GM20000 (cell line): ENCODE results near the gene TPT1.
"Not testable (repeated sequence)": the region's sequence is repeated elsewhere in the genome, so short reads cannot be mapped to it uniquely, and the experiment has no call there.

ENCODE experiments used
- DNase-seq: peaks from one replicate; pipeline ENCODE4 v3.0.0; 2012; ENCODE audit warnings: low spot score
- TF ChIP-seq, protein P1 (sequence below): IDR thresholded peaks from 2 replicates; pipeline ENCODE4 v1.5.1; 2012; ENCODE audit warnings: mild to moderate bottlenecking, control low read depth; ENCODE audit errors: extremely low read depth, missing control alignments

TPT1 gene

DNA sequence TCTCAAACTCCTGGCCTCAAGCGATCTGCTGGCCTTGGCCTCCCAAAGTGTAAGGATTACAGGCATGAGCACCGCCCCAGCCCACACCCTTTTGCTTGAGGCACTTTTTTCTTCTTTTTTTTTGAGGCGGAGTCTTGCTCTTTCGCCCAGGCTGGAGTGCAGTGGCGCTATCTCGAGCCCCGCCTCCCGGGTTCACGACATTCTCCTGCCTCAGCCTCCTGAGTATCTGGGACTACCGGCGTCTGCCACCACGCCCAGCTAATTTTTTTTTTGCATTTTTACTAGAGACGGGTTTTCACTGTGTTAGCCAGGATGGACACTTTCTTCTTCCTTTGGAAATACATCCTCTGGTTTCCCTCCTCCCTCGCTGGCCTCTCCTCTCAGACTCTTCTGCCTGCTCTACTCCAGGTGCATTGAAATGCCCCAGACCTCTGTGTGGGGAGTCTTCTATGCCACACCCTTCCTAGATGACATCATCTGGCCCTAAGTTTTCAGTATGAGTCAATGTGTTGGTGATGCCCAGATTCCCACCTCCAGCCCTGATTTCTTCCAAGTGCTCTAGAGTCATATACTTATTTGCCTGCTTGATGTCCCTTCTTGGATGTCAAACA lies 20.7 kb upstream of the TPT1 start:
- no peak for DNase-seq
- TF ChIP-seq, protein P1, sequence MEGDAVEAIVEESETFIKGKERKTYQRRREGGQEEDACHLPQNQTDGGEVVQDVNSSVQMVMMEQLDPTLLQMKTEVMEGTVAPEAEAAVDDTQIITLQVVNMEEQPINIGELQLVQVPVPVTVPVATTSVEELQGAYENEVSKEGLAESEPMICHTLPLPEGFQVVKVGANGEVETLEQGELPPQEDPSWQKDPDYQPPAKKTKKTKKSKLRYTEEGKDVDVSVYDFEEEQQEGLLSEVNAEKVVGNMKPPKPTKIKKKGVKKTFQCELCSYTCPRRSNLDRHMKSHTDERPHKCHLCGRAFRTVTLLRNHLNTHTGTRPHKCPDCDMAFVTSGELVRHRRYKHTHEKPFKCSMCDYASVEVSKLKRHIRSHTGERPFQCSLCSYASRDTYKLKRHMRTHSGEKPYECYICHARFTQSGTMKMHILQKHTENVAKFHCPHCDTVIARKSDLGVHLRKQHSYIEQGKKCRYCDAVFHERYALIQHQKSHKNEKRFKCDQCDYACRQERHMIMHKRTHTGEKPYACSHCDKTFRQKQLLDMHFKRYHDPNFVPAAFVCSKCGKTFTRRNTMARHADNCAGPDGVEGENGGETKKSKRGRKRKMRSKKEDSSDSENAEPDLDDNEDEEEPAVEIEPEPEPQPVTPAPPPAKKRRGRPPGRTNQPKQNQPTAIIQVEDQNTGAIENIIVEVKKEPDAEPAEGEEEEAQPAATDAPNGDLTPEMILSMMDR = no peak

DNA sequence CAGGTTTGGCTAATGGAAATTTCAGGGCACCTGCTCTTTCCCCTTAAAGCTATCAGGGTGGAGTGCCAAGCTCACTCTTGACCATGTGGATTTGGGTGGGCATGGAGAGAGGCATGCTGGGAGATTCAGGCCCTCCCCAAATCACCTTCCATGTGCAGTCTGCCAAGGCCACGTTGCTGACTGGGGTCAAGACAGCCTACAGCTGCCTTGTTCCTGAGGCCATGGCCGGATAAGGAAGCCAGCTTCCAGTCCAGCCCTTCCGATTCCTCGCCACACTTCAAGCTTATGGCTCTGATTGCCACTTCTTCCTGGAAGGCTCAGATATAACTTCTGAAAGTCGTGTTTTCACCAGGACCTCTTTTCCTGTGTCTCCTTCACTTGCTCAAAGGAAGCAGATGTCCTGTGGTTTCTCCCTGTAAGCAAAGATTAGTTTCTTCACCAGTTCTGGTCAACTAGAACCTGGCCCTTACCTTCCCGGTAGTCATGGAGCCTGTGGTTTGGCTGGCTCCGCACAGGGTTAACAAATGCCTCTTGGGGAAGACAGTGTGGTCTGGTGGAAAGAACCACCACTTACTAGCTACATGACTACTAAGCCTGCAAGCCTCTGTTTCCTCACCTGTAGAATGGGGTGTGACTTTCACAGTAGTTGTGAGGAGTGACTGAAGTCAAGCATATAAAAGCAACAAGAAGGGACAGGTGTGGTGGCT lies 16.1 kb upstream of the TPT1 start:
- no peak for DNase-seq
- TF ChIP-seq, protein P1 = no peak

DNA sequence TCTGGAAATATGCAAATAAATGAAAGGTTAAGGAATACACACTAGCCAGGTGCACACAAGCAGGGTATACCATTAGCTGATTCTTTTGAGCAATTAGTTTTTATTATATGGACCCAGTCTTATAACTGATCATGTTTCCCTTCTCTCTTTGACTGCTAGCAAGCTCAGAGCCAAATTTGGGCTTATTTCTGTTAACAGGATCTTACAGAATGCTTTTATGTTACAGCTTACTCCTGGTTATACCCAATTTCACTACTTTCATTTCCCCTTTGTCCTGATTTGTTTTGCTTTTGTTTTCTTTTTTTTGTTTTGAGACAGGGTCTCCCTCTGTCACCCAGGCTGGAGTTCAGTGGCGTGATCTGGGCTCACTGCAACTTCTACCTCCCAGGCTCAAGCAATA lies 12.9 kb upstream of the TPT1 start:
- no peak for DNase-seq
- TF ChIP-seq, protein P1 = no peak

DNA sequence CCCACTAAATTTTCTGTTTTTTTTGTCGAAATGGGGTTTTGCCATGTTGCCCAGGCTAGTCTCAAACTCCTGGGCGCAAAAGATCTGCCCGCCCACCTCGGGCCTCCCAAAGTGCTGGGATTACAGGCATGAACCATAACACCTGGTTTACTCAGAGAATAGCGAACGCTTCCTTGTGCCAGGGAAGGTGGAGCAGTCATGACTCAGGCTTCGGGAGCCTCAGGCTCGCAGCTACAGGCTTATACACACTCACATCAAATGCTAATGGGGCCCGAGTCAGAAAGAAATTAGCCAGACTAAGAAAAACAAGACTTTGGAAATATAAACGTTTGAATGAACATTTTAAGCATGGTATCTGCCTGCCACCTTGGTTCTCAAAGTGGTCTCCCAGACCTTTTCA lies 11.0 kb upstream of the TPT1 start:
- DNase-seq = no peak
- TF ChIP-seq, protein P1 = no peak

DNA sequence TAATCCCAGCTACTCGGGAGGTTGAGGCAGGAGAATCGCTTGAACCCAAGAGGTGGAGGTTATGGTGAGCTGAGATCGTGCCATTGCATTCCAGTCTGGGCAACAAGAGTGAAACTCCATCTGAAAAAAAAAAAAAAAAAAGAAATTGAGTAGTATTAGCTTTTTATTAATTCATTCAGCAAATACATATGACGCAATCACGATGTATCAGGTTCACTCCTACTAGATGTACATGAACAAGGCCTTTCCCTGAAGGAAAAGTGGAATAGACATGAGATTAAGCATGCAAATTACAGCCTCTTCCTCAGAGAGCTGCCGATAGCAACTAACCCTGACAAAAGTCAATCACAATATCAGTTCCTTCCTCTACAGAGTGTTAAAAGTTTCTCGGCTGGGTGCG lies 9.2 kb upstream of the TPT1 start:
- TF ChIP-seq, protein P1 = no peak
- DNase-seq = no peak

DNA sequence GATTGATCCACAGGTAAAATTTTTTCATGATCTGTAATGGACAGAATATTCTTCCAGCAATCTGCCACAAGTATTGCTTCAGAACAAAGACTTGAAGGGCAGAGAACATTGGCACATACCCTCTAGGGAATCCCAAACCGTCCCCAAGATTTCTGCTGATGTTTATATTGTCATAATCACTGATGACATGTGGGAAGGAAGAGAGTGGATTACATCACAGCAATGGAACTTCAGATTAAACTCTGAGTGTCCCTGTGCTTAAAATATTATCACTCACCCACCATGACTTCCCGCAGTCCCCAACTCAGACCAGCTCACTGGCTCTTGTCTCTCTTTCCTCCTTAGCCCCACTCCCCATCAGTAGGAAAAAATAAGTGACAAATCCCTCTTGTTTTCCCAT lies 8.5 kb upstream of the TPT1 start:
- no peak for DNase-seq
- TF ChIP-seq, protein P1 = no peak

DNA sequence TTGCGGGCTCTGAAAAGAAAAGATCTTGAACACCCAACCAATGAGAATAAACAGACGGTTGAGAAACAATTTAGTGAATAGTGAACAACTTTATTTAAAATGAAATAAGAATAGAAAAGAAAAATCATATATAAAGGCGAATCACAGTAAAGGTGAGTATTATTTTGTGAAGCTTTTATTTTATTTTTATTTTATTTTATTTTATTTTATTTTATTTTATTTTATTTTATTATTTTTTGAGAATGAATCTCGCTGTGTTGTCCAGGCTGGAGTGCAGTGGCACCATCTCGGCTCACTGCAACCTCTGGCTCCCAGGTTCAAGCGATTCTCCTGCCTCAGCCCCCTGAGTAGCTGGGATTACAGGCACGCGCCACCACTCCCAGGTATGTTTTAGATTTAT lies 3.1 kb upstream of the TPT1 start:
- not testable (repeated sequence) for DNase-seq

DNA sequence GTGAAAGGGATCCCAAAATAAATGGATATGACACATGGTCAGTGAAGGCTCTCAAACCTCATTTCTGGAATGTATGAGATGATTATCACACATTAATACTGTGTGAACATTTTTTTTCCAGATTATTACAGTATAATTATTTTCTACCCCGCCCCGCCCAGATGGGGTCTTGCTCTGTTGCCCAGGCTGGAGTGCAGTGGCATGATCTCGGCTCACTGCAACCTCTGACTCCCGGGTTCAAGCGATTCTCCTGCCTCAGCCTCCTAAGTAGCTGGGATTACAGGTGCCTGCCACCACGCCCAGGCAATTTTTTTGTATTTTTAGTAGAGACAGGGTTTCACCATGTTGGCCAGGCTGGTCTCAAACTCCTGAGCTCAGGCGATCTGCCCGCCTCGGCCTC lies 2.1 kb upstream of the TPT1 start:
- DNase-seq = not testable (repeated sequence)

DNA sequence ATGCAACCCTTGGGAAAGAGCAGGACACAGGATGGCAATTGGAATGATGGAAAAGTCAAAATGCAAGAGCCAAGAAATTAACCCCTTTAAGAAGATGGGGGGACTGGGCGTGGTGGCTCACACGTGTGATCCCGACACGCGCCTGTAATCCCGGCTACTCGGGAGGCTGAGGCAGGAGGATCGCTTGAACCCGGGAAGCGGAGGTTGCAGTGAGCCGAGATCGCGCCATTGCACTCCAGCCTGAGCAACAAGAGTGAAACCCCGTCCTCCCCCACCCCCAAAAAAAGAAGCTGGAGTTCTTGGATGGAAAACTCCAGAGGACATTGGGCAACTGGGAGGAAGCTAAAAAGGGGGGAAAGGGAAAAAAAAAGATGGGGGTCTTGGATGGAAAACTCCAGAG lies 1.7 kb upstream of the TPT1 start:
- DNase-seq = not testable (repeated sequence)
